Fibroblast of skin of right quadriceps (primary cell): Measurements from ENCODE around the gene INSIG1.

ENCODE experiments used
- DNase-seq: peaks from one replicate; pipeline ENCODE4 v3.0.0-alpha.2; 2013

The INSIG1 gene

DNA sequence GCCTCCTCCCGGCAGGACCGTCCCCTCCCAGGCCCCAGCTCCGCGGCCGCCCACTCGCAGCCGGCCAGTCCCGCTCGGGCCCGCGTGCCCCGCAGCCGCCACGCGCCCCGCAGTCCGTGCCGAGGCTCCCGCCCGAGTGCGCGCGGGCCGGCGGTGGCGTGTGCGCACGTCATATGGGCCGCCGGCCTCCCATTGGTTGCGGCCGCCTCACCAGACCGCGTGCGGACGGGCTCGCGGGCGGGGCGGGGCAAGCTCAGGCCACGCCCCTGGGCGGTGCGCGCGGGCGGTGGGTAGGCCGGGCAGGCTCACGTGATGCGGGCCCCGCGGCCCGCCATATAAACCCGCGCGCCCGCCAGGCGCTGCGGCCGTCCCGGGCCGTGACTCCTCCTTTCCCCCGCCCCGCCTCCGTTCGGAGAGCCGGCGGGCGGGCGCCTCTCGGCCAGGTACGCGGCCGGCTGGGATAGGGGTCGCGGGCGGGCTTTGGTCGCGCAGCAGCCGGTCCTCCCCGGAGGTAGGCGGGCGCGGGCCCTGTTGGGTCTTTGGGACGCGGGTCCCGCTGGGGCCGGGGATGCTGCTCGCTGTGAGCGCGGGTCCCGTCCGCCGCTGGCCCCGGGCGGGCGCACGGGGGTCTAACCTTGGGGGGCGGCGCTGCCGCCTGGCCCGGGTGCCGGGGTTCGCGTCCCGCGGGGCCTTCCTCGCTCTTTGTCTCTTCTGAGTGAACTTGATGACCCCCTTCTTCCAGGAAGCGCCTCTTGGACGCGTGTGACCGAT, at the start of gene INSIG1:
TSS of gene INSIG1 (plus strand) at position 362 of the 771 bp plus-strand sequence. CDS start at position 770, 408 bp downstream.
- peak; percentile 95 for DNase-seq

DNA sequence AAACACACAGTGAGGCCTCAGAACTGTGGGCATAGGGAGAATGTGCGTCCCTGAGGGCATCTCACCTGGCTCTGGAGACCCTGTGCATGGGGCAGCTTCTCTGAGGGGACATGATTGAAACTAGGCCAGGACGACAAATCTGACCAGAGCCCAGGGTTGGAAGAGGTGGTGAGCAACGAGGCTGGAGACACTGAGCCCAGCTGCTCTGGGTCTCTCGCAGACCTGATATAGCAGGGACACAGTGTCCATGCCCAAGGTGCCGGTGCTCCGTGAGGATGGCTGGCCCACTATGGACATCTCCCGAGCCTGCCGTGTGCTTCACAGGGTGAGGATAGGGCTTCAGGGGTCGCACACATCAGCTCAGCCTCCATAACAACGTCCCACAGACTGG, 49.3 kb upstream of the INSIG1 start:
- no peak for DNase-seq

DNA sequence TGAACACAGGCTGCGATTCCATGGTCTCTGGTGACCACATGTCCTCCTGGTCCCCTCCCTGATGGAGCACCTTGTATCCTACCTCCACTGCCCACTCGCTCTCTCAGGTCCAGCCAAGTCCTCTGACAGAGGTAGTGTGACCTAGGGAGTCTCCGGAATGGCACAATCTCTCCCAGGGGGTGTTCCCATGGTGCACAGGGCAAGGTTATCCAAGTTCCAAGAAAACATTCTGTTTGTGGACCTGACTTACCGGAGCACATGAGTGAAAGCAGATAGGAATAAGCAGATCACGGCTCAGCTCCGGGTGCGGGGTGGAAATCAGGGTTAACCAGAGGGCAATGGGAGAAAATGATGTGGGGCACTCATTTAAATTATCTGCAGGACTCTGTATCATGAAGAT, 45.8 kb upstream of the INSIG1 start:
- no peak for DNase-seq

DNA sequence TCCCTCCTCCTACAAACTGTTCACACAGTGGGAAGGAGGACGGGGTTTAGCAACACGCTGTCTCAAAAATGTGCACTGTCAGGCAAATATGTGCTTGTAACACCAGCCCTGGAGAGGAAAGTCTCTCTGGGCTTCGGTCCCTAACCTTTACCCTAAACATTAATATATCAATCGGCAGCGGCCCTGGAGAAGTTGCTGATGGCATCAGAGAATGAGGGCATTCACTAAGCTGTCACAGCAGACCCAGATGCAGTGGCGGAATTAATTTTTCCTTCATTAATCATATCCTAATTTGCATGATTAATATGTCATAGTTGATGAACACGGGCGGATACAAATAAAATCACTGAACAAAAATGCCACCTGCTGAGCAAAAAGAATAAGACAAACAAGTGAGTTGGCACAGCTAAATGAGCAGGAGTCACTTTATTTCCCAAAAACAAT, 45.2 kb upstream of the INSIG1 start:
- DNase-seq: peak; percentile 27

DNA sequence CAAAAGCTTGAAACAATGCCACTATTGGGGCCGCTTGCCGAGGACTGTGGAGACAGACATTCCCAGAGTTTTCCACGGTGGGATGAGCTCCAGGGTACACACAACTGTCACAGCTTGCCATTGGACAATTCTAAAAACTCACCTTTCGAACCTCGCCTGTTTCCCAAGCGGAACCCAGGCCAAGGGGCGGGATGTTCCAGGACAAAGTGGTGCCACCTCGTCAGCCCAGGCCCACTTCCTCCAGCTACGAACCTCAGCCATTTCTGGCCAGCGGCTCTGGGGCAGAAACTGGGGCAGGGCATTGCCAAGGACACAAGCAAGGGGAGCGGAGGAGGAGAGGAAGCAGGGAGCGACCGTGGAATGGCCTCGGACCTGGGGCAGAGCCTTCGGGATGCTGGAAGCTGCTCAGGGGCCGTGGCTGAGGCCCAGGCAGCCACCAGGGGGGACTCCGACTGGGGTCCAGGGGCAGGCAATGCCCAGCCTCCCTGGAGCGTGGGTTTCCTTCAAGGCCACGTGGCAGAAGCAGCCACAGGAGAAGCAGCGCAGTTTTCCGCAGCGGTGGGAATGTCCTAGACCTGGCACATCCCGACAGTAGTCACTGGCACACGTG, 44.7 kb upstream of the INSIG1 start:
- DNase-seq: no peak

DNA sequence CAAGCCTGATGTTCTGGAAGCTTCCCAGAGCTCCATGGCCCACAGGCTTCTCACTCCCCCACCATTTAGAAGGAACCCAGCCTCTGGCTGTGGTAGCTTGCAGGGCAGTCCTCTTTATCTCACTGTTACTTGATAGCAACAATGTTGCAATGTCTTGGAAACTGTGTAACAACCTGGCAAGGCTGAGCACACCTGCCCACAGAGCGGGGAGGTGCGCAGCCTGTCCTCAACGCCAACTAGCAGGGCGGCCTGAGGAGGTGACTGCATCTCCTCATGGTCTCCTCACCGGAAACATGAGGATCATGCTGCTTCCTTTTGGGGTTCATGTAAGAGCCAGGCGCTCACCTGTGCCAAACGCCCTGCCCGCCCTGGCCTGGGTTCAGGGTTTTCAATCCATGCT, 43.7 kb upstream of the INSIG1 start:
- no peak for DNase-seq

DNA sequence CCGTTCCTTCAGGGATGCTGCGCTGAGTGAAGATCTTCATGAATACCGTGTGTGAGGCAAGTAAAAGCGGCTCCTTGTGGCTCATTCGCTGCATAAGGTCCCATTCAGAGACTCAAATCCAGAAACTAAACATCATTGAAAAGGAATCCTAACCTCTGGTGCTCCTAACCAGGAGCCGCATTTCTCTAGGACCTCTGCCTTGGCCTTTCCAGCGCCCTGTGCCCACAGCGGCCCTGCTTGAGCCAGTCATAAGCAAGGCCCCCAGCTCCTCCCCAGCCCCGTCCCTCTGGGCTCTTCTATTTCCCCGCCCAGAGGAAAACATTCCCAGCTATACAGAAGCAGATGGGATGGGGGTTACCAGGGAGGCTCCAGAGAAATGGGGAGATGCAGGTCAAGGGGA, 42.6 kb upstream of the INSIG1 start:
- DNase-seq: no peak

DNA sequence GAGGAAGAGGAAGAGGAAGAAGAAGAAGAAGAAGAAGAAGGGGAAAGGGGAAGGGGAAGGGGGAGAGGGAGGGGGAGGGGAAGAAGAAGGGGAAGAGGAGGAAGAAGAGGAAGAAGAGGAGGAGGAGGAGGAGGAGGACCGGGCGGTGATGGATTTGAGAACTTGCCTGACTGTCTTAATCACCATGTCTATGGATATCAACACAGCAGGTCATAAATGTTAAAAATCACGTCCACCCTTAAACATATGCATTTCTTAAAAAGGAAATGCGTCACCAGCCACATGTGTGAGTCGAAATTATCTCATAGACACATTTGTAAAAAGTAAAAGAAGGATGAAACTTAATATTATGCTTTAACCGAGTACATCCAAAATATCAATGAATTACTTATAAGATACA, 42.1 kb upstream of the INSIG1 start:
- peak; percentile 41 for DNase-seq

DNA sequence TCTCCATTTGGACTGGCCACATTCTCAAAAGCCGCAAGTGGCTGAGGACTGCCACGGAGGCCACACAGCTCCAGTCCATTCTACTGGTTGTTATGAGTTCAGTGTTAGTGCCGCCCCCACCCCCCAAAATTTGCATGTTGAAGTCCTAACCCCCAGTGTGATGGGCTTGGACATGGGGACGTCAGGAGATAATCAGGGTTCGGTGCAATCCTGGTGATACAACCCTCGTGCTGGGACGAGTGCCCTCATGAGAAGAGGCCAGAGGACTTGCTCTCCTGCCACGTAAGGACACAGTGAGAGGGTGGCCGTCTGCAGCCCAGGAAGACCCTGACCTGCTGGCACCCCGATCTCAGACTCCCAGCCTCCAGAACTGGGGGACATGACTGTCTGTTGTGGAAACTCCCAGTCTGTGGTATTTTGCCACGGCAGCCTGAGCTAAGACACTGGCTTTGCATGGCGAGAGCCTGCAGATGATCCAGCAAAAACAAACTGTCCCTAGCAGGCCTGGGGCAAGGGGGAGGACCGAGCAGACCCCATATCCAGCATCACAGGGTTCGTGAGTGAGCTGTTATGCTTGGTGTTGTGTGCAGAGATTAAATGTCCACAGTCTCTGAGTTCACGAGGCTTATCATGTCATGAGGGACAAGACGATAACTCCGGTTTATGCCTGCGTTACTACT, 41.5 kb upstream of the INSIG1 start:
- no peak for DNase-seq

DNA sequence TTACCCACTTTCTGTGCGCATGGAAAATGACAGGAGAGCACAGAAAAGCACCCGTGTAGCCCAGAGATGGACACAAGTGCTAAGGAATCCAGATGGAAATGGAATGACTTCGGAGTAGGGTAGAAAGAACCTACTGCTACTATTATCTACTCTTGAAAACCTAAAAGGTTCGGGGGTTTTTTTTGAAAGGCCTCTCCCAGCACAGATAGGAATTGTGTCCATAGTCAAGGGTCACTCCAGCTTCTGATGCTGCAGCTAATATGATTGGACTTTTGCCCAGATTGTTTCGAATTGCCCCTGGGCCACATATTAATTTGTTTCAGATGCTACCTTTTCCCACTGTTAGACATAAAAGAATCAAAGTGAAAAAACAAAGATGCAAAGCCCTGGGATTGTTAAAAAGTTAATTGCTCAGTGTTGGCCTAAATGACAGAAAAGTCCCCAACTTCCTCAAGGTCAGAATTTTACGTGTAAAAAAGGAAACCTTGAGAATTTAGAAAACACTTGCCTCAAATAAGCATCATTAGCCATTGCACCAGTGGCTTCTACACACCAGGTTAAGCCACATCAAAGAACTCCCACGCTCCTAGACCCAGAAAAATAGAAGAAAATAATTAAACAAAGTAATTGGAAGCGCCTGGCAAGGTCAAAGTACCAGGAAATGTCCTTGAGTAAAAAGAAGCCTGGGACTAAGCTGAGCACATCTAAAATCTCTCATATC, 40.8 kb upstream of the INSIG1 start:
- no peak for DNase-seq

DNA sequence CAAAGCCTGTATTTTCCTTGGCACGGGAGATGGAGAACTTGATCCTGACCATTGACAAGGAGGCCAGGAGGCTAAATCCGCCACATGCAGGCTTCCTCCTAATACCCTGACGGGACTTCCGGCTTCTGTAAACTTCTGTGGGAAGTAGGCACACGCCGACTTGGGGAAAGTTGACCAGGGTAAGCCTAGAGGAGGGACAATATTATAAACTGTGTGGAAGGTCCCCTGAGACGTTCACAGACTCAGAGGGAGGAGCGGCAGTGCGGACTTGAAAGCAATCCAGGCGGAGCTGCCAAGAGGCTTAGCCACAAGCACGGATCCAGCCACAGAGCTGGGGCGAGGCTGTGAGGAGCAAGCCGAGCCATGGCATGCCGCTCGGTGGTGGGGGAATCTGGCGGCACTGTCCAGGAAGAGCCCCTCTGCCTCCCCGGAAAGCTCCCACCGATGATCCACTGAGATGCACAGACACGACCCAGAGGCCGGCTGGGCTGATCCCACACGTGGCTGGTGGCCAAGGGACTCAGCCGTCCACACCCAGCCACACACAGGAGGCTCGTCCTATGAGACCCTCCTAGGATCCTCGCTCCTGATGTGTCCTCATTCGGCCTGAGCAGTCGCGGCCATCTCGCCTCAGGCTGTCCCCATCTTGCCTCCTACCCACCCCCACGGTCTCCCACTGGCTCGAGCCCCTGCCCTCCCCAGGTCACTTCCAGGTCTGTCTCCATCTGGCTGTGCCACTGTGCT, 40.0 kb upstream of the INSIG1 start:
- peak; percentile 74 for DNase-seq

DNA sequence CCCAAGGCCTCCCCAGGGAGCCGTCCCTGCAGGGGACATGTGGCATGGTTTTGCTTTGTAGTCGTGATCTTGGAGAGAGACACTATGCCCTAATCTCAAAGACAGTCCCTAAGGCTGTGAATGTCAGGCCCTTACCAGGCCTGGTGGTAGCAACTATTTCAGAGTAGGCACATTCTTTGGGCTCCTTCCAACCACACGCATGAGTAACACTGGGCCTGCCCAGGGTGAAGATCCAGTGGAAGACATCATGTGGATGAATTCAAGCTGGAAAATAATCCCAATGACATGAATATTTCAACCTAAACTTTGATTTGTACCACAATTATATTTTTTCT, 39.5 kb upstream of the INSIG1 start:
- DNase-seq: peak; percentile 86

DNA sequence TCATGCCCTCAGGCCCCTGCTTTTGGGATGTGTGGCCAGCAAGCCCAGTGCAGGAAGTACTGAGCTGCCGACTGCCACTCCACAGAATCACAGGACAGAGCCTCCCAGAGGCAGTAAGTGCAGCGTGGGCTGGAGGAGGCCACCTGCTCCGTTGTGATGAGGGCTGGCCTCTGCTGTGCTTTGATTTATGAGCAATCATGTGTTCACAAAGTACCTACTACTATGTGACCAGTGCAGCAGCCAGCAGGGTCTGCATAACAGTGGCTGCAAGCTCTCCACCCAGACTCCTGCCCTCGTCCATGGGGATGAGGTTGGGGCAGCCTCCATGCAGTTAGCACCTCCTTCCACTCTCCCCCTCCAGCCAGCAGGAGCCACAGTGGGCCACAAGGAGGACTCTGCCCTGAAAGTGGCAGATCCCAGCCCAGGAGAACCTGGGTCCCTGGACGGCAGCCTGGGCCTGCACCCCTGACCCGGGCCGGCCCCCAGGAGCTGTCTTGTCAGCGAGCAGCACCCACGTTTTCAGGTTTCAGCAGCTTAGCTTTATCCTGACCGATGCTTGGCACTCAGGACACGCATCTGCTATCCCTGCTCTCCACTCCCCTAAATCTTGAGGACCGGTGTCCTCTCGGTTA, 37.7 kb upstream of the INSIG1 start:
- no peak for DNase-seq

DNA sequence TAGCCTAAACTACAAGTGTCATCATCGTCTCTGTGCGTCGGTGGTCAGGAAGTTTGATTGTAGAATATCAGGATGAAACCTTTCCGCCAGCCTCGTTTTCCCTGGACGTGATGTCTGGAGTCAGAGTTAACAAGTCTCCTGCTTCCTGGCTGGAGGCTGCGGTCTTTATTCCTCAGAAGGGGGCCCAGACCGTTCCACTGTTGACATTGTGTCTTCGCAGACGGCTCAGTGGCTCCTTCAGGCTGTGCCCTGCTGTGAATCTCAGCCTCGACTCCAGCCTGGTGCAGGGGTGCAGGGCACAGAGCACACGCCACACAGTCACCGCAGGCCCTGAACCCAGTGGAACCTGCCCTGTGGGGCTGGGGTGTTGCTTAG, 37.2 kb upstream of the INSIG1 start:
- DNase-seq: no peak

DNA sequence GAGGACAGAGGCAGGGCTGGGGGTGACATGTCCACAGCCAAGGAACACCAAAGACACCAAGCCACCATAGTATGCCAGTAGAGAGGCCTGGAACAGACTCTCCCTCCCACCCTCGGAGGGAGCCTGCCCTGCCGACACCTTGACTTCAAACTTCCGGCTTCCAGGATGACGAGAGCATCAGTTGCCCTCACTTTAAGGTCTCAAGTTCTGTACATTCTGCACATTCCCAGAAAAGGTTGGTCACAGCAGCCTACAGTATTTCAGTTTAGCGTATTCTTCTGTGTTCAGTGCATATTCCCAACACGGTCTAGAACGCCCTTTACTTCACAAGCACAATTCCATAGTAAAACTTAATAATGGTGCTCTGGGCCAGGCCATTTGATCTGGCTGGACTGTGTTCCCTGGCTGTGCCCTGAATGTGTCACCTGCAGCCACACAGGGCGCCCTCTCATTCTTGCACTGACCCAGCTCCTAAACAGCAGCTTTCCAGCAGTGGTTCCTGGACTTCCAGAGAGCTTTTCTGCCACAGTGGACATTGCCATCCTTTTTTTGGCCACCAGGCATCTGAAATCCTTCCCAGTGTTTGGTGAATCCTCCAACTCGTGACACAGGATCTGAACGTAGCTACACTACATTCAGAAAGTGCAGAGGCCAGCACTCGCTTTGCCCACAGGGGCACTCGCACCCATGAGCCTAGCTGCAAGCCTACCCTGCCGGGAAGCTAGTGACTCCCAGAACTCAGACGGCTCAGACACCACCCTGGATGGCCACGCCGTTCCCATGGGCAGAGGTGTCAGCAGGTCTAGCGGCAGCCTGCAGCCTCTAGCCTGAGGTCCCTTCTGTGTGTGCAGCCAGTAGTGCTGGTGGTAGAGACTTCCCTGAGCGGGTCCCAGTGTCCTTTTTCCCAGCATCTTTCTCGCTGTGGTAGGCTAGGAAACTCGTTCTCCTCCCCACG, 36.4 kb upstream of the INSIG1 start:
- DNase-seq: no peak

DNA sequence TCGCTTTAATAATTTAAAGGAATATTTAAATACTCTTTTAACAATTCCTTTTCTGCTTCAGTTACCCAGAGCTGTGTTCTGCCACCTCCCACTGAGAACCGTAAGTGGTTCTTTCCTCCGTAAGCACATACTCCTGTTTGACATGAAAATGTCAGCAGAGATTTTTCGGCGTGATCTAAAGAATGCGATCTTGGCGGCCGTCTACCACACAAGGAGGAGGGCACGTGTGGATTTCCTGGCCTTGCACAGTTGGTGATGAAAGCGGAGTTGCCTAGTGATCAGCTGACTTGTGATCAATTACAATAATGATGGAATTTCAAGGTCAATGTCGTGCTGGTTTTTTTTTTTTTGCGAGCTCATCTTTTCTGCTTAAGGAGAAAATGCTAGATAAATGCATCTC, 35.6 kb upstream of the INSIG1 start:
- peak; percentile 23 for DNase-seq

DNA sequence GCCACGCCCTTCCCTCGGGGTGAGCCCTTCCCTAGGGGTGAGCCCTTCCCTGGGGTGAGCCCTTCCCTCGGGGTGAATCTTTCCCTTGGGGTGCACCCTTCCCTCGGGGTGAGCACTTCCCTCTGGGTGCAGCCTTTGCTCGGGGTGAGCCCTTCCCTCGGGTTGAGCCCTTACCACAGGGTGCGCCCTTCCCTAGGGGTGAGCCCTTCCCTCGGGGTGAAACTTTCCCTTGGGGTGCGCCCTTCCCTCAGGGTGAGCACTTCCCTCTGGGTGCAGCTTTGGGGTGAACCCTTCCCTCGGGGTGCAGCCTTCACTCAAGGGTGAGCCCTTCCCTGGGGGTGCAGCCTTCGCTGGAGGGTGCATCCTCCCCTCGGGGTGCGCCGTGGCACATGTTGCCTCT, 34.6 kb upstream of the INSIG1 start:
- DNase-seq: no peak

DNA sequence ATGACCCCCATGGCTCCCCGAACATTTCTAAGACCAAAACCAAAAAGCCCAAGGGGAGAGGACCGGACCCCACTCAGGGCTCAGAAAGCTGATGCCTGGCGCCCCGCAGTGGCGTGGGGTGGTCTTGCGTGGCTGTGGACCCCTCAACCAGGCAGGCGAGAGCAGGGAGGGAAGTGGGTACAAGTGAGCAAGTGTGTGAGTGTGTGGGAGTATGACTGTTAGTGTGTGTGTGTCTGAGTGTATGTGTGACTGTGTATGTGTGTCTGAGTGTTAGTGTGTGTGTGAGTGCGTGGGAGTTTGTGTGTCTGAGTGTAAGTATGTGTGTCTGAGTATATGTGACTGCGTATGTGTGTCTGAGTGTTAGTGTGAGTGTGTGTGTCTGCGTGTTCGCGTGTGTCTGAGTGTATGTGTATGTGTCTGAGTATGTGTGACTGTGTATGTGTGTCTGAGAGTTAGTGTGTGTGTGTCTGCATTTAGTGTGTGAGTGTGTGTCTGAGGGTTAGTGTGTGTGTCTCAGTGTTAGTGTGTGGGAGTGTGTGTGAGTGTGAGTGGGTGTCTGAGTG, 34.0 kb upstream of the INSIG1 start:
- no peak for DNase-seq

DNA sequence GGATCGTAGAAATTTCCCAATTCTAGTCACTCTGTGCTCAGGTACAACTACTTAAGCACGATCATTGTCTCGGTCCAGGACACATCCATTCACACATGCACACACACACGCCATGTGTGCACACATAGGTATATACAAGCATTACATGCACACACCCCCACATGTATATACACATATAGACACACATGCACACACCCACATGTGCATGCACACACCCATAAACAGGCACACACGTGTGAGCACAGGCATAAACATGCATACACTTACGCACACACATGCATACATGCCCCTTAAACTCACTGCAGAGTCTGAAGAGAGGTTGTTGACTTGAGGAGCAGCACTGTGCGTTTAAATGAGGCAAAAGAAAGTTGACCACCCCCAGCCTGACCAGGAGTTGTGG, 32.5 kb upstream of the INSIG1 start:
- no peak for DNase-seq

DNA sequence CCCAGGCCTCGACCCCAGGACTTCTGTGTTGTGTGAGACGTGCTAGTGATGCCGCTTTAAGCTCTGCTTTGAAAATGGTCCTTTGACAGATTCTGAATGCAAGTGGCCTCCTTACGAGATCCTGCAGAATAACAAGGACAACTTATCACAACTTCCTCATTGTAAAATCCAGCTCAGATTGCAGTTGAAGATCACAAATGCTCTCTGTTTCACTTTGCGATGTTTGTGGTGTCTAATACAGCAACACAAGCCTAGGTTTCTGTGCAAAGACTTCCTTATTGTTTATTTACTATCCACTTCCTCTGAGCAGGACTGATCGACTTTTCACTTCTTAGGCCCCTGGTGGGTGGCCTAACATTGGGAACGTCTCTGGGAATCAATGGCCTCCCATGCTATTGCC, 31.7 kb upstream of the INSIG1 start:
- DNase-seq: no peak

DNA sequence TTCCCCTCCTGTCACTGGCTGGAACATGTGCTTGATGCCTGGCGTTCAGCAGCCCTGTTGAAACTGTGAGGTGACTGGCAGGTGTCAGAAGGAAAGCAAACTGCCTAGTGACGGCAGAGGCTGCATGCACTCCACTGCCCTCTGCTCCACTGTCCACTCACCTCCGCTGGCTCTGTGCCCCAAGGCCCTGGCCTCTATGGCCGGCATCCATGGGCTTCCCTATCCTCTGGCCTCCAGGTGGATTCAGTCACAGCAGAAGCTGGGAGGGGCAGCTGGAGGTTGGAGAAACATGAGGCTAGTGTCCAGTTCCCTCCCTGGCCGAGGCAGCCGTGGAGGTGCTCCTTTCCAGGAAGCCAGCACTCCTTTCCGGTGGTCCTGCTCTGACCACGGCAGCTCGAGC, 31.2 kb upstream of the INSIG1 start:
- no peak for DNase-seq
